Activated naive CD4-positive, alpha-beta T cell treated with anti-CD3 and anti-CD28 coated beads for 36 hours (primary cell): ENCODE data around the gene PHF24. TPM values are rescaled to one million over a fixed set of nuclear protein-coding genes. Genes with fewer than 3 reads are reported as not detected.

Experiments
- CTCF ChIA-PET: fragments of 350-600 bp; sonication (Branson Sonifier 250); formaldehyde crosslinking; loops from one replicate; lab custom pipeline; 2021; ENCODE audit warnings: antibody characterized with exemption; lab: Charles Lee
- DNase-seq: peaks from one replicate; pipeline ENCODE4 v3.0.0-alpha.2; 2020
- H3K27ac Mint-ChIP-seq: one replicate; pipeline ENCODE4 v1.8.0; 2021; ENCODE audit warnings: mild to moderate bottlenecking, mixed read lengths
- H3K27me3 Mint-ChIP-seq: one replicate; pipeline ENCODE4 v1.8.0; 2021; ENCODE audit warnings: low read depth, mixed read lengths
- H3K36me3 Mint-ChIP-seq: one replicate; pipeline ENCODE4 v1.8.0; 2021; ENCODE audit warnings: low read depth, mixed read lengths
- H3K4me1 Mint-ChIP-seq: one replicate; pipeline ENCODE4 v1.8.0; 2021; ENCODE audit warnings: low read depth, mixed read lengths
- H3K4me3 Mint-ChIP-seq: one replicate; pipeline ENCODE4 v1.8.0; 2021; ENCODE audit warnings: mild to moderate bottlenecking, moderate library complexity, mixed read lengths
- H3K9me3 Mint-ChIP-seq: one replicate; pipeline ENCODE4 v1.8.0; 2021; ENCODE audit warnings: mixed read lengths
- intact Hi-C: fragments of 100-400 bp; cut with micrococcal nuclease; formaldehyde crosslinking; loops from one replicate; pipeline ENCODE4 v1.15.1; 2023
- total RNA-seq, 2 experiments: library from RNA; stranded (reverse); gene quantifications; one replicate each; pipeline ENCODE4 v1.2.3, GENCODE V29; 2021

The PHF24 gene
- total RNA-seq, 2 experiments from 2014 or later, result not detected

DNA sequence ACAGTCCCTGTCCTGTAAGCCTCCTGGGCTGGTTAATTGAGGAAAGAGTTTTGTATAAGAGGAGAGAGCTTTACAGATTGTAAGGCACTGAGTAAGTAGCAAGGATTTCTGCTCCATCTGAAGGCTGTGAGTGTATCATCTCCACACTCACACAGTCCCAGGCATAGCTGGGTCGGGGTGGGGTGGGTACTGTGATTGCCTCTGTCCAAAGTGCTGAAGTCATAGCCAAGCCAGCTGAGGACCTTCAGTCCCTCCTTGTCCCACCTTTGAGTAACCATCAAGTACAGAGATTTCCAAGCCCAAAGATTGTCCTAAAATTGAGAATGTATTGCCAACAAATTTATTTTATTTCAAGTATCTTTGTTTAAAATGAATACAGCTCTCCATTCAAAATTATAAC lies 26.0 kb downstream of the PHF24 start:
- intact Hi-C loops, result loop anchor here (1.0 to 10.0 kb wide), 3 partner anchors 23 to 591 kb away; no protein-coding TSS in a partner anchor
- Mint-ChIP-seq H3K4me1 (peaks cover 69% of the 10 kb centered on the region), H3K9me3 (no peaks in the 10 kb centered on the region), H3K27ac (no peak overlapping the region), H3K4me3 (no peak overlapping the region), H3K36me3 (no peaks in the 10 kb centered on the region), H3K27me3 (no peaks in the 10 kb centered on the region)
- peak; percentile 64 for DNase-seq
- CTCF ChIA-PET, result interaction anchor here (0.7 to 4.1 kb wide), 12 partner anchors 11 to 282 kb away, joined by 3 to 44 read pairs (median 10); no protein-coding TSS in a partner anchor

DNA sequence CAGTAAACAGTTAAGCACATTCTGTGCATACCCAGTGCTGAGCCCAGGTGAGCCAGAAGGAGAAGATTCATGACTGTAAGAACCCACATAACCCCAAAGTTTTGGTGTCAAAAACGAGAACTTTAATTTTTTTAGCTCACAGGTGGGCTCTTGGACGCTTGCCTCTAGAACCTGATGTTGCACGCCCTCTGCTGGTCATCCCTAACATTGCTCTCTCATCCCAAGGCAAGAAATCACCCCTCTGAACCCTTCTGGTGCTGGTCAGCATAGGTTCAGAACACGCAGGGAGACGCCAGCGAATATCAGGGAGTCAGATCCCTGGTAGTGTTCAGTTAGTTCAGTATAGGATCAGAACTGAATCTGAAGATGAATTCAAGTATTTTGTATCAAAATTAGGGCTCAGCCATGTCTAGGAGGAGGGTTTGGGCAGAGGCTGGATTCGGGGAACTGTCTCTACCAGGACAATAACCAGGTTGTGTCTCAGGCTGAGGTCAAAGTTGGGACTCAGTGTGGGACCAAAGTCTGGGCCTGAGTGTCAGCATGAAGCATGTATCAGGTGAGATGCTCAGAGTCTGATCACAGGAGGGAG lies 27.3 kb downstream of the PHF24 start:
- intact Hi-C loops, result loop anchor here (1.0 to 10.0 kb wide), 10 partner anchors 67 to 608 kb away; partner anchors contain the start of genes CCL27, GALT, MYORG and UNC13B
- no peaks in the 10 kb centered on the region for H3K27me3 Mint-ChIP-seq
- no peak overlapping the region for H3K4me3 Mint-ChIP-seq
- peak; percentile 85 for DNase-seq
- CTCF ChIA-PET, result interaction anchor here (0.6 to 4.1 kb wide), 21 partner anchors 9 to 176 kb away, joined by 3 to 44 read pairs (median 5); partner anchors contain the start of gene UNC13B
- H3K9me3 Mint-ChIP-seq, result no peaks in the 10 kb centered on the region
- peak overlapping the region; percentile 0 for H3K27ac Mint-ChIP-seq
- H3K36me3 Mint-ChIP-seq, result no peaks in the 10 kb centered on the region
- peaks cover 74% of the 10 kb centered on the region for H3K4me1 Mint-ChIP-seq

DNA sequence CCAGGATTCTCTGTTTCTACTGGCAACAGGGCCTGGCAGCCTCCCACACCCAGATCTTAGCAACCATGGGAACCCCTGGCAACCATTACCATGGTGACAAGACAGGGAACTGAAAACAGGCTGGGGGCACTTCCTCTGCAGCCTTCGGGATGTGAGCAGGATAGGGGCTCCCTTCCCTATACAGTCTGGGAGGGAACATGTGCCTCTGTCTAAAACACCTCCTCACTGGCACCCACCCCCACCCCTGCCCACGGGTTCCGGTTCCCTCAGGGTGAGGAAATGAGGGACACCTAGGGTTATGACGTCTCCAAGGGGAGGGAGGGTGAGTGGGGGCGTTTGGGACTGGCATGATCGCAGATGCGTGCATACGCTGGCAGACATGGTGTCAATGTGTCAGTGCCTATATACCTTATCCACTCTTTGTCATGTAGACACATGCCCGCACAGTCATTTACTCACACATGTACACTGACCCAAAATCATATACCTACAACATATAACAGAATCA lies 28.5 kb downstream of the PHF24 start:
- H3K36me3 Mint-ChIP-seq, result peaks cover 2% of the 10 kb centered on the region
- H3K4me1 Mint-ChIP-seq, result peaks cover 80% of the 10 kb centered on the region
- intact Hi-C loops, result loop anchor here (2.0 to 10.0 kb wide), 10 partner anchors 66 to 609 kb away; partner anchors contain the start of genes CCL27, GALT, MYORG and UNC13B
- no peaks in the 10 kb centered on the region for H3K27me3 Mint-ChIP-seq
- H3K4me3 Mint-ChIP-seq, result no peak overlapping the region
- peak; percentile 71 for DNase-seq
- peak overlapping the region; percentile 2 for H3K27ac Mint-ChIP-seq
- CTCF ChIA-PET, result interaction anchor here (0.5 to 4.1 kb wide), 2 partner anchors 26 to 87 kb away, joined by 4 to 44 read pairs; no protein-coding TSS in a partner anchor
- H3K9me3 Mint-ChIP-seq, result no peaks in the 10 kb centered on the region

DNA sequence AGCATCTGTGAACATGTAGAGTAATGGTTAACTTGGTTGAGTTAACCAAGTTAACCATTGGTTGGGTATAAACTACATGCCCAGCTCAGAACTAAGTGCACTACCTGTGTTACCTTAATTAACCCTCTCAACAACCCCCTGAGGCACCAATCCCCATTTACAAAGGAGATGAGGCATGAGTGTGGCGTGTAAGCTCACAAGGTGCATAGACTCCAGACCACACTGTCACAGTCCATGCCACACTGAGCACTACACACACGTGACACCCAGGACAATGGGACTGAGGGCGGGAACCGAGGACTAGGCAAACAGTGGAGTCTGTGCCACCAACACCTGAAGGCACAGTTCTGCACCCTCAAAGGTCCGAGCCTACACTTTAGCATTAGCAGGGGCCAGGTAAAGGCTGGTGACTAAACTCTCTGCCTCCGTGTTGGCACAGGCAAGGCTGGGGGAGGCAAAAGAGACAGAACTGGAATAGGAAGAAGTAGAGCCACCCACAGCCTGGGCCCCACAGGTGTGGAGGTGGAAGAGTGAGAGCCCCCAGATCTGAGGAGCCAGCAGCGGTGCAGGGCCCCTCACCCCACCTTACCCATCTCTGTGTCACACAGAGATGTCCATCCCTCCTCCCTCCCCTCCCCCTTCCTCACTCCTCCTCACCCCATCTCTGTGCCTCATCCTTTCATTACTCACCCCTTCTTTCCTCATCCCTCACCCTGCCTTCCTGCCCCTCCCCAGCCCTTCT lies 29.2 kb downstream of the PHF24 start:
- intact Hi-C loops, result loop anchor here (2.0 to 10.0 kb wide), 10 partner anchors 65 to 610 kb away; partner anchors contain the start of genes CCL27, GALT, MYORG and UNC13B
- Mint-ChIP-seq H3K27ac (peak overlapping the region; percentile 12), H3K27me3 (no peaks in the 10 kb centered on the region), H3K9me3 (no peaks in the 10 kb centered on the region), H3K4me3 (peak overlapping the region; percentile 90), H3K36me3 (peaks cover 2% of the 10 kb centered on the region), H3K4me1 (peaks cover 85% of the 10 kb centered on the region)
- CTCF ChIA-PET, result interaction anchor here (4.1 kb wide), 1 partner anchor 88 kb away, joined by 44 read pairs; no protein-coding TSS in a partner anchor
- peak; percentile 51 for DNase-seq

DNA sequence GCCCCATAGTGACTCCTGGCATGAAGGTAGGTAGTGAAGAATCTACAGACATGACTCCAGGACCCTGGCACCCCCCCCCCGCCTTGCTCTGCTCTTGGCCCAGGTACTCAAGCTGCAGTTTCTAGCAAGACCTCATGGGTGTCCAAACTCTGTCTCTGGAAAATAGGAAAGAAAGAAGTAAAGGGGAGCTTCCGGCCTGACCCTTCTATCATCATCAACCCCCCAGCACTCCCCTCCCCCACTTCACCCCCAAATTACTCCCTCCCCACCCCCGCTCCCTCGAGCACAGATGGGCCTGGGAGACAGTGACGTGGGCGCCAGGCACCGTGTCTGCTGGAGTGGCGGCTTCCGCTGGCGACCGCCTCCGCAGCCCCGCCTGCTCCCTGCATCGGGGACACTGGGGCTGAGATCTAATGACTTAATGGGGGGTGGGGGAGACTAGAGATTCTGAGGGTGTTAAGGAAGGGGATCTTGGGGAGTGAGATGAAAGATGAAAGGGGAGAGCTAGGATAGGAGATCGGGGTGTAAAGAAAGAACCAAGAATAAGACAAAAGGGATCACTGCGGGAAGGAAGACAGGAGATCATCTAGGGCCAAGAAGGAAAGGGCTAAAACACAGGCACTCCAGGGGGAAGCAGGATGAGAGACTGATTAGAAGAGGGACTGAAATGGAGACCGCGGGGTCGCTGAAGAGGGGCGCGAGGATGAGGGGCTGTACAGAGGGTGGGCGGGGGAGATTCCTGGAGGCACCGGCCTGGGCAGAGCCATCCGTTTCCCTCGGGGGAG lies 30.3 kb downstream of the PHF24 start:
- H3K36me3 Mint-ChIP-seq, result peaks cover 5% of the 10 kb centered on the region
- no peaks in the 10 kb centered on the region for H3K27me3 Mint-ChIP-seq
- DNase-seq, result peak; percentile 61
- H3K27ac Mint-ChIP-seq, result peak overlapping the region; percentile 92
- CTCF ChIA-PET, result interaction anchor here (0.9 to 1.7 kb wide), 2 partner anchors 89 to 465 kb away, joined by 5 to 6 read pairs; no protein-coding TSS in a partner anchor
- H3K9me3 Mint-ChIP-seq, result no peaks in the 10 kb centered on the region
- peaks cover 85% of the 10 kb centered on the region for H3K4me1 Mint-ChIP-seq
- intact Hi-C loops, result loop anchor here (1.0 to 10.0 kb wide), 17 partner anchors 14 to 611 kb away; partner anchors contain the start of genes ATOSB, CCL27, FANCG and GALT
- peak overlapping the region; percentile 90 for H3K4me3 Mint-ChIP-seq

DNA sequence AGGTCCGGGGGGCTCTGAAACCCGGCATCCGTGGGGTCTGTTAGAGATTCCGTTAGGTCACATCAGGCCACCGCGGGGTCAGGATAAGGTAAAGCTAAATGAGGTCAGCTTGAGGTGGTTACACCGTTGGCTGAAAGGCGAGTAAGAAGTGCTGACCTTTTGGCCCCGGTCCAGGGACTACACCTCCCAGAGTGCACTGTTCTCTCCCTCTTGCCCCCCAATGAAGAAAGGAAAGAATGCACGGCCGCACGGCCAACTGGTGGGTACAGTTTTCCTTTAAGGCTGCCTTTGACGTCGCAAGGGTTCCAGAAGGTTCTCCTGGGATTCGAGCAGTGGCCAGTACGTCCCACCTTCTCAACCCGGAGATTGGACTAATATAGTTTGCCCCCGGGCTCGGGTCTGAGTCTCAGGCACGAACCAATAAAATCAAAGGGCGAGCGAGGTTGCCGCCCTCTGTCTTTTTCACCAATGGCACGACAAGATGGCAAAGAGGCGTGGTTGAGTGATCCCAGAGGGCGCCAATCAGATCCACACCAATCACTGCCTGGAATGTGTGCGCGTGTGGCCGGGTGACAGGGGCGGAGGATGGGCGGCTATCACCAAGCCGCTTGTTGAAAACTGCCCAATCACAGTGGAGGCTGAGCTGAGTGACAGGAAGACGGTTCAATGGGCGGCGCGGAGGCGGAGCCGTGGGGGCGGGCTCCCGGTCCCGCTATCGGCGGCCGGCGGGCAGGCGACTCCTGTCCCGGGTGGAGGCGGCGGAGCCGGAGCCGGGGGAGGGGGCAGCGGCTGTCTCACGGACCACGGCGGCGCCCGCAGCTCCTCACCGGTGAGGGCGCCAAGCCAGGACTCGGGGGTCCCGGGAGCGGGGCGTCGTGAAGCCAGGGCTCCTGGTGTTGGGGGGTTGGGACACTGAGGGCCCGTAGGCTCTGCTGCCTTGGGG lies 31.2 kb downstream of the PHF24 start, which contains the start of gene DNAJB5:
TSS of gene DNAJB5 (plus strand) at position 743 of the 943 bp plus-strand sequence. CDS start 886 bp downstream, outside the sequence.
- peak within 1 kb of the TSS; percentile 90 for H3K4me3 Mint-ChIP-seq
- H3K9me3 Mint-ChIP-seq, result no peaks in the 10 kb centered on the region
- H3K27ac Mint-ChIP-seq, result peak within 1 kb of the TSS; percentile 92
- H3K27me3 Mint-ChIP-seq, result no peaks in the 10 kb centered on the region
- peak; percentile 99 for DNase-seq
- H3K4me1 Mint-ChIP-seq, result peaks cover 85% of the 10 kb centered on the region
- peaks cover 5% of the 10 kb centered on the region for H3K36me3 Mint-ChIP-seq
- intact Hi-C loops, result loop anchor here (1.0 to 10.0 kb wide), 17 partner anchors 14 to 612 kb away; partner anchors contain the start of genes ATOSB, CCL27, FANCG and GALT
- CTCF ChIA-PET, result interaction anchor here (0.8 to 1.8 kb wide), 4 partner anchors 12 to 465 kb away, joined by 3 to 6 read pairs (median 6); no protein-coding TSS in a partner anchor

DNA sequence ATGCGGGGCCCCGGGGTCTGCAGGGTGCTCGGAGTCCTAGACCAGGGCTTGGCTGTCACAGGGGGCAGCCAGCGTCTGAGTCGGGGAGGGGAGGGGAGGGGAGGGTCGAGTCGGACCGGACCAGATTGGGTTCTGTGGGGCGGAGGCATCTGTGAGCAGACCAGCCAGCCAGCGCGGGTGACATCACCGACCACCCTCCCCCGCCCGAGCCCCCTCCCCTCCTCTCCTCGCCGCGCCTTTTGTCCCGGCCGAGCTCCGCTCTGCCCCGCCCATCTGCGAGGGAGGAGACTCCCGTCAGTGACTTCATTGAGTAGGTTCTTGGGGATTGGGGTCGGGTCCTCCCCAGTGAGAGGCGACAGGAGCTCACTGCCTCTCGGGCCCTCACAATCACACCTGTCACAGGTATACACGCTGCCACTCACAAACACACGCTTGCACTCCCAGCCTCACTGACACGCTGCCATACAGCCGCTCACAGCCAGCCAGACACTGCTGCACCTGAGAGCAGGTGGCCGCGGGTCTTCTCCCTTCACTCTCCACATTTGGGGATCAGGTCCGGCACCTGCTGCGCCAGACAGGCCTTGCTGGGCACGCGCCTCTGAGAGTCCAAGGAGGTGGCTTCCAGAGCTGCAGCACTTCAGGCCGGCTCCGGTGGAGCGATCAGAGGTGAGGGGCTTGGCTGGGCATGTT lies 32.0 kb downstream of the PHF24 start:
- CTCF ChIA-PET, result interaction anchor here (1.7 to 1.8 kb wide), 2 partner anchors 11 to 90 kb away, joined by 6 read pairs; no protein-coding TSS in a partner anchor
- Mint-ChIP-seq H3K9me3 (no peaks in the 10 kb centered on the region), H3K36me3 (peaks cover 5% of the 10 kb centered on the region), H3K4me1 (peaks cover 79% of the 10 kb centered on the region), H3K27me3 (no peaks in the 10 kb centered on the region), H3K27ac (peak overlapping the region; percentile 62), H3K4me3 (peak overlapping the region; percentile 90)
- DNase-seq, result peak; percentile 62
- intact Hi-C loops, result loop anchor here (1.0 to 10.0 kb wide), 17 partner anchors 13 to 613 kb away; partner anchors contain the start of genes ATOSB, CCL27, FANCG and GALT

DNA sequence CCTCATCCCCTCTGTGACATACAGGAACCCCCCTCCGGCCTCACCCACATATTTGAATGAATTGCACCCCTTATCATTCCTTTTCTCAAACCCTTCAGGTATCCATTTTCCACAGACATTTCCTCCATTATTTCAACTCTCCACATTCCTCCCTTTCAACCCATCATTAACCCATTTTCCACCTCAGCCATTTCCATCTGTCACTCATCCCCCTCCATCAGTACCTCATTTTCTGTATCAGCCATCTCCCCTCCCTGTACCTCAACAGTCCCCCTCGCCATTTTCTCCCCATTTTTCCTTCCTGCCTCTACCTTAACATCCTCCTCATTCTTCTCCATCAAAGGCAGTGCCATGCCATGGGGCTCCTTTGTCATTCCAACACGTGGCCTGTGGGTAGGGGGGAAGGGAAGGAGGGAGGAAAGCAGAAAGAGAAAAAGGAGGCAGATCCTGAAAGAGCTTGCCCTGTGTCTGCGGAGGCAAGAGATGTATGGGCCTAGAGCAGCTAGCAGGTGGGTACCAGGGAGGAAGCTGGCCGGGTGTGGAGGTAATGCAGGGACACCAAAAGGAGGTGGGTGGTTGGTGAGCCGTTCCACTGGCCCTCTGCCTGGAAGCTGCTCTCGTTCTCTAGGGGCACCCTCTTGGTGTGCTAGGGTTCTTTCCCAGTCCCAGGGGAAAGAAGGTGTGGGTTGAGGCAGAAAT lies 33.0 kb downstream of the PHF24 start:
- peak overlapping the region; percentile 54 for H3K27ac Mint-ChIP-seq
- CTCF ChIA-PET, result interaction anchor here (1.8 kb wide), 1 partner anchor 10 kb away, joined by 6 read pairs; no protein-coding TSS in a partner anchor
- peaks cover 72% of the 10 kb centered on the region for H3K4me1 Mint-ChIP-seq
- peak overlapping the region; percentile 90 for H3K4me3 Mint-ChIP-seq
- intact Hi-C loops, result no loop called here
- H3K27me3 Mint-ChIP-seq, result no peaks in the 10 kb centered on the region
- no peak for DNase-seq
- no peaks in the 10 kb centered on the region for H3K9me3 Mint-ChIP-seq
- peaks cover 9% of the 10 kb centered on the region for H3K36me3 Mint-ChIP-seq

DNA sequence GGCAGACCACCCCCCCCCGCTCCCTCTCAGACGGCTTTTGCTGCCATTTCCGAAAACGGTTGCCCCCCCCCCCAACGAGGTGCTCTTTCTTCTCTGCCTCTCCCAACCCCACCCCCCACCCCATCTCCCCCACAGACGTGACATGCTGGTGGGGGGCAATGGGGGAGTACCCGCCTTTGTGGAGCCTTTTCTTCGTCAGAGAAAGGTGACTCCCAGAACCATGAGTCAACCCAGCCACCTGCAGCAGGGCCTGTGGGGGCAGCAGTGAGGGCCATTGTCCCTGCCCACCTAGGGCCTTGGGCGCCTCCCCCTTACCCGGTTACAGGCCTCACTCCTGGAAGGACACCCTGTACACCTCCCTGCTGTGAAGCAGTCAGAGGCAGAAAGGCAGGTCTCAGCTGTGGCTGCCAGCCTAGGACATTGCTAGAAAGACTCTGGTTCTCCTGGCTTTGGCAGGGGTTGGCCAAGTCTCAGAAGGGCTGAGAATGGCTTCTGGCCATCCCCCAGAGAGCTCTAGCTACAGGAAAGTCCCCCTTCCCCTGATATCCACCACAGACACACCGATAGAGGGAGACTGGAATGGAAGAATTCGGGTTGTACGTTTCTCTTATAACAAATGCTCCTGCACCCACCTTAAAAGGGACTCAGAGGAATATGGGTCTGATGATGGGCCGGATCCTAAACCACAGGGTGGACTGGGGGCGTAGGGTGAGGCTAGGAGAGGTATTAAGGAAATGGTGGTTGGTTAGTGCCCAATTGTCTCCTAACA lies 33.7 kb downstream of the PHF24 start:
- Mint-ChIP-seq H3K27ac (peak overlapping the region; percentile 84), H3K27me3 (no peaks in the 10 kb centered on the region), H3K9me3 (no peaks in the 10 kb centered on the region), H3K4me1 (peaks cover 65% of the 10 kb centered on the region), H3K4me3 (peak overlapping the region; percentile 33), H3K36me3 (peaks cover 10% of the 10 kb centered on the region)
- CTCF ChIA-PET, result interaction anchor here (0.6 to 4.1 kb wide), 4 partner anchors 9 to 92 kb away, joined by 3 to 24 read pairs (median 4); no protein-coding TSS in a partner anchor
- peak; percentile 62 for DNase-seq
- intact Hi-C loops, result loop anchor here (1.0 to 2.0 kb wide), 2 partner anchors 10 to 663 kb away; partner anchors contain the start of genes KIF24 and NUDT2
